WERI-Rb-1 (cell line): ENCODE measurements around the gene ESRRG.

Experiments used
- DNase-seq: peaks from one replicate; pipeline ENCODE4 v3.0.0-alpha.2; 2020
- H3K27ac ChIP-seq: fragments of 250-450 bp; sonication (Bioruptor Pico); 2 replicates; pipeline ENCODE4 v1.5.1; 2020; ENCODE audit warnings: mild to moderate bottlenecking, moderate library complexity
- H3K27me3 ChIP-seq: fragments of 250-450 bp; sonication (Bioruptor Pico); 2 replicates; pipeline ENCODE4 v1.5.1; 2021; ENCODE audit warnings: mild to moderate bottlenecking, low read depth, moderate library complexity; ENCODE audit not compliant: insufficient read depth, severe bottlenecking
- H3K36me3 ChIP-seq: fragments of 250-450 bp; sonication (Bioruptor Pico); 2 replicates; pipeline ENCODE4 v1.5.1; 2020; ENCODE audit warnings: mild to moderate bottlenecking, moderate library complexity
- H3K4me3 ChIP-seq: 2 replicates; pipeline ENCODE4 v1.5.1; 2011; ENCODE audit warnings: low read depth, mild to moderate bottlenecking, control low read depth, low read length
- H3K9me3 ChIP-seq: fragments of 250-450 bp; sonication (Bioruptor Pico); 2 replicates; pipeline ENCODE4 v1.5.1; 2021; ENCODE audit warnings: mild to moderate bottlenecking, moderate library complexity; ENCODE audit not compliant: severe bottlenecking
- CTCF ChIP-seq: IDR thresholded peaks from 2 replicates; pipeline ENCODE4 v1.5.1; 2011; ENCODE audit warnings: low read depth, mild to moderate bottlenecking, control low read depth, inconsistent platforms, low read length

ESRRG gene

GRCh38 chr1:216612291-216612690, 110.9 kb downstream of the ESRRG start:
- TF ChIP-seq CTCF = no peak
- H3K36me3 ChIP-seq = peaks cover 15% of the 10 kb centered on the region
- no peak overlapping the region for H3K4me3 ChIP-seq
- H3K27me3 ChIP-seq = no peaks in the 10 kb centered on the region
- H3K27ac ChIP-seq = no peak overlapping the region
- H3K9me3 ChIP-seq = no peaks in the 10 kb centered on the region
- DNase-seq = no peak

GRCh38 chr1:216607067-216607697, 116.0 kb downstream of the ESRRG start:
- Histone ChIP-seq H3K4me3 (no peak overlapping the region), H3K9me3 (no peaks in the 10 kb centered on the region), H3K36me3 (peaks cover 12% of the 10 kb centered on the region), H3K27me3 (no peaks in the 10 kb centered on the region), H3K27ac (no peak overlapping the region)
- no peak for TF ChIP-seq CTCF
- DNase-seq = no peak

GRCh38 chr1:216606047-216606637, 117.1 kb downstream of the ESRRG start:
- H3K9me3 ChIP-seq = no peaks in the 10 kb centered on the region
- peaks cover 12% of the 10 kb centered on the region for H3K36me3 ChIP-seq
- H3K27ac ChIP-seq = no peak overlapping the region
- DNase-seq = no peak
- TF ChIP-seq CTCF = no peak
- H3K27me3 ChIP-seq = no peaks in the 10 kb centered on the region
- H3K4me3 ChIP-seq = no peak overlapping the region

- TF ChIP-seq CTCF = no peak
- no peak for DNase-seq
- no peaks in the 10 kb centered on the region for H3K27me3 ChIP-seq
Observed at GRCh38 chr1:216604771-216605170, 118.5 kb downstream of the ESRRG start.

GRCh38 chr1:216600730-216601609, 122.3 kb downstream of the ESRRG start:
- peak; percentile 88 for DNase-seq
- peak overlapping the region; percentile 61 for H3K4me3 ChIP-seq
- H3K27me3 ChIP-seq = no peaks in the 10 kb centered on the region
- TF ChIP-seq CTCF = peak; percentile 70
- peak overlapping the region; percentile 89 for H3K27ac ChIP-seq
- no peaks in the 10 kb centered on the region for H3K9me3 ChIP-seq
- H3K36me3 ChIP-seq = peaks cover 19% of the 10 kb centered on the region

More at GRCh38 chr1:216604771-216605170, 118.5 kb downstream of the ESRRG start:
- Histone ChIP-seq H3K9me3 (no peaks in the 10 kb centered on the region), H3K4me3 (no peak overlapping the region), H3K36me3 (peaks cover 9% of the 10 kb centered on the region), H3K27ac (no peak overlapping the region)
